Measurements from ENCODE around the gene SSRP1. TPM values are rescaled to one million over a fixed set of nuclear protein-coding genes. Genes with fewer than 3 reads are reported as not detected.
"Not testable (repeated sequence)": the region's sequence is repeated elsewhere in the genome, so short reads cannot be mapped to it uniquely, and the experiment has no call there.

The SSRP1 gene
- polyA plus RNA-seq, 2 of the 4 experiments (the other 2 are of a cell fraction) = 288 to 357 TPM

DNA sequence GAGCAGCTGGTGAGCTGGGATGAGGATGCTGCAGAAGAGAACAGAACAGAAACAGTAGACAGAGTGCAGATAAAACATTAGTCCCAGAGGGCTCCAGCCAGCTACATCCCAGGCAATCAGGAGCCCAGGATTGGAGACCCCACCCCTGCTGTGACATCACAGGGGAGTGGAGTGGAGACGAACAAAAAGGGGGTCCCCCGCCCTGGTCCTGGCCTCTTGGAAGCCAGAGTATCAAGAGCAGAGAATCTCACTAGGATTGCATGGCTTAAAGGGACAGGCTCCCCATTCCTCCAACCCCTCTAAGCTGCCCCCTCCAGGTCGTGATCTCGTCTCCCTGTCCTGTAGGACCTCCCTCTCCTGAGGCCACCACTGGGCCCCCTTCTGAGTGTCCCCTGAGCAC is 2.5 kb upstream of the SSRP1 start, which contains the start of gene P2RX3:
TSS of gene P2RX3 (plus strand) at position 211 of the 400 bp plus-strand sequence. CDS start 199 bp downstream, outside the sequence.
- Histone ChIP-seq H3K4me1 (peaks cover 18% of the 10 kb centered on the region), H3K4me3 (no peak within 1 kb of the TSS), H3K27ac (no peak within 1 kb of the TSS), H3K4me2 (no peak within 1 kb of the TSS), H3K9me3 (no peaks in the 10 kb centered on the region)
- ATAC-seq (no peak), DNase-seq (ENCODE audit: low read depth in 1 of 2, low spot score in 1 of 2) (no peak), FAIRE-seq (no peak)
- TF ChIP-seq HOXA7 (CRISPR knock-in tag; IDR thresholded peaks at IDR 0.05) (no peak), CBX8 (IDR thresholded peaks at IDR 0.05) (no peak), GATA3 (IDR thresholded peaks at IDR 0.05; ENCODE audit: borderline replicate concordance) (no peak), HOXB5 (CRISPR knock-in tag; IDR thresholded peaks at IDR 0.05) (no peak), ZNF302 (CRISPR knock-in tag; IDR thresholded peaks at IDR 0.05) (no peak), HEYL (CRISPR knock-in tag; IDR thresholded peaks at IDR 0.05) (no peak), EHMT2 (IDR thresholded peaks at IDR 0.05; ENCODE audit: low read depth) (no peak), SMC3 (IDR thresholded peaks at IDR 0.05) (no peak), NR3C1 (IDR thresholded peaks at IDR 0.05) (no peak), ESRRA (IDR thresholded peaks at IDR 0.05; ENCODE audit: borderline replicate concordance, low read length) (no peak), RAD21 (conservative IDR thresholded peaks at IDR 0.05 in 1 of 2, IDR thresholded peaks at IDR 0.05 in 1 of 2) (no peak), MYC (IDR thresholded peaks at IDR 0.05; ENCODE audit: borderline replicate concordance, low read length) (no peak), RARB (CRISPR knock-in tag; IDR thresholded peaks at IDR 0.05) (no peak)
- TF ChIP-seq, protein P1, sequence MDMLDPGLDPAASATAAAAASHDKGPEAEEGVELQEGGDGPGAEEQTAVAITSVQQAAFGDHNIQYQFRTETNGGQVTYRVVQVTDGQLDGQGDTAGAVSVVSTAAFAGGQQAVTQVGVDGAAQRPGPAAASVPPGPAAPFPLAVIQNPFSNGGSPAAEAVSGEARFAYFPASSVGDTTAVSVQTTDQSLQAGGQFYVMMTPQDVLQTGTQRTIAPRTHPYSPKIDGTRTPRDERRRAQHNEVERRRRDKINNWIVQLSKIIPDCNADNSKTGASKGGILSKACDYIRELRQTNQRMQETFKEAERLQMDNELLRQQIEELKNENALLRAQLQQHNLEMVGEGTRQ (IDR thresholded peaks at IDR 0.05) = no peak
- TF ChIP-seq, protein P2, sequence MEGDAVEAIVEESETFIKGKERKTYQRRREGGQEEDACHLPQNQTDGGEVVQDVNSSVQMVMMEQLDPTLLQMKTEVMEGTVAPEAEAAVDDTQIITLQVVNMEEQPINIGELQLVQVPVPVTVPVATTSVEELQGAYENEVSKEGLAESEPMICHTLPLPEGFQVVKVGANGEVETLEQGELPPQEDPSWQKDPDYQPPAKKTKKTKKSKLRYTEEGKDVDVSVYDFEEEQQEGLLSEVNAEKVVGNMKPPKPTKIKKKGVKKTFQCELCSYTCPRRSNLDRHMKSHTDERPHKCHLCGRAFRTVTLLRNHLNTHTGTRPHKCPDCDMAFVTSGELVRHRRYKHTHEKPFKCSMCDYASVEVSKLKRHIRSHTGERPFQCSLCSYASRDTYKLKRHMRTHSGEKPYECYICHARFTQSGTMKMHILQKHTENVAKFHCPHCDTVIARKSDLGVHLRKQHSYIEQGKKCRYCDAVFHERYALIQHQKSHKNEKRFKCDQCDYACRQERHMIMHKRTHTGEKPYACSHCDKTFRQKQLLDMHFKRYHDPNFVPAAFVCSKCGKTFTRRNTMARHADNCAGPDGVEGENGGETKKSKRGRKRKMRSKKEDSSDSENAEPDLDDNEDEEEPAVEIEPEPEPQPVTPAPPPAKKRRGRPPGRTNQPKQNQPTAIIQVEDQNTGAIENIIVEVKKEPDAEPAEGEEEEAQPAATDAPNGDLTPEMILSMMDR (IDR thresholded peaks at IDR 0.05) = no peak
- TF ChIP-seq, protein P3, sequence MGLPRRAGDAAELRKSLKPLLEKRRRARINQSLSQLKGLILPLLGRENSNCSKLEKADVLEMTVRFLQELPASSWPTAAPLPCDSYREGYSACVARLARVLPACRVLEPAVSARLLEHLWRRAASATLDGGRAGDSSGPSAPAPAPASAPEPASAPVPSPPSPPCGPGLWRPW (IDR thresholded peaks at IDR 0.05) = no peak
- TF ChIP-seq, protein P4, sequence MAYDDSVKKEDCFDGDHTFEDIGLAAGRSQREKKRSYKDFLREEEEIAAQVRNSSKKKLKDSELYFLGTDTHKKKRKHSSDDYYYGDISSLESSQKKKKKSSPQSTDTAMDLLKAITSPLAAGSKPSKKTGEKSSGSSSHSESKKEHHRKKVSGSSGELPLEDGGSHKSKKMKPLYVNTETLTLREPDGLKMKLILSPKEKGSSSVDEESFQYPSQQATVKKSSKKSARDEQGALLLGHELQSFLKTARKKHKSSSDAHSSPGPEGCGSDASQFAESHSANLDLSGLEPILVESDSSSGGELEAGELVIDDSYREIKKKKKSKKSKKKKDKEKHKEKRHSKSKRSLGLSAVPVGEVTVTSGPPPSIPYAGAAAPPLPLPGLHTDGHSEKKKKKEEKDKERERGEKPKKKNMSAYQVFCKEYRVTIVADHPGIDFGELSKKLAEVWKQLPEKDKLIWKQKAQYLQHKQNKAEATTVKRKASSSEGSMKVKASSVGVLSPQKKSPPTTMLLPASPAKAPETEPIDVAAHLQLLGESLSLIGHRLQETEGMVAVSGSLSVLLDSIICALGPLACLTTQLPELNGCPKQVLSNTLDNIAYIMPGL (CRISPR knock-in tag; IDR thresholded peaks at IDR 0.05; ENCODE audit: borderline replicate concordance) = no peak
- TF ChIP-seq, protein P5, sequence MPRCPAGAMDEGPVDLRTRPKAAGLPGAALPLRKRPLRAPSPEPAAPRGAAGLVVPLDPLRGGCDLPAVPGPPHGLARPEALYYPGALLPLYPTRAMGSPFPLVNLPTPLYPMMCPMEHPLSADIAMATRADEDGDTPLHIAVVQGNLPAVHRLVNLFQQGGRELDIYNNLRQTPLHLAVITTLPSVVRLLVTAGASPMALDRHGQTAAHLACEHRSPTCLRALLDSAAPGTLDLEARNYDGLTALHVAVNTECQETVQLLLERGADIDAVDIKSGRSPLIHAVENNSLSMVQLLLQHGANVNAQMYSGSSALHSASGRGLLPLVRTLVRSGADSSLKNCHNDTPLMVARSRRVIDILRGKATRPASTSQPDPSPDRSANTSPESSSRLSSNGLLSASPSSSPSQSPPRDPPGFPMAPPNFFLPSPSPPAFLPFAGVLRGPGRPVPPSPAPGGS (IDR thresholded peaks at IDR 0.05) = no peak
- POLR2A ChIA-PET = no interaction called here
- CTCF ChIA-PET = interaction anchor here (0.7 to 2.5 kb wide), 13 partner anchors 8 to 230 kb away, joined by 3 to 16 read pairs (median 3); partner anchors contain the start of gene UBE2L6
- 17% methylated on average over 4 of the region's 4 CpGs for WGBS (ENCODE audit: missing lambda C conversion rate)

DNA sequence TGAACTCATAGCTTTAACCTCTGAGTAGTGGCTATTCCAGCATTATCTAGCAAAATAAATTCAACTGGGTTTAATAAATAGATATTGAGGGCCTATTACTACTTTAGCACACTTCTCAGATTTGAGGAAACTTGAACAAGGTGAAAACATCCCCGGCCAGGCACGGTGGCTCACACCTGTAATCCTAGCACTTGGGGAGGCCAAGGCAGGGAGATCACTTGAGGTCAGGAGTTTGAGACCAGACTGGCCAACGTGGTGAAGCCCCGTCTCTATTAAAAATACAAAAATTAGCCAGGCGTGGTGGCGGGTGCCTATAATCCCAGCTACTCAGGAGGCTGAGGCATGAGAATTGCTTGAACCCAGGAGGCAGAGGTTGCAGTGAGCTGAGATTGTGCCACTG is 1.2 kb upstream of the SSRP1 start:
- H3K4me2 ChIP-seq; ATAC-seq; DNase-seq (ENCODE audit: low read depth in 1 of 2, low spot score in 1 of 2); H3K4me3 ChIP-seq; H3K9me3 ChIP-seq; FAIRE-seq: not testable (repeated sequence)
- CTCF ChIA-PET = interaction anchor here (2.5 kb wide), 1 partner anchor 9 kb away, joined by 10 read pairs; no protein-coding TSS in a partner anchor
- 91% methylated on average over 6 of the region's 6 CpGs for WGBS (ENCODE audit: missing lambda C conversion rate)
- Histone ChIP-seq H3K27ac (peak overlapping the region in 1 of 2 experiments; percentile 99; a peak in 2 of 6 replicates), H3K4me1 (peaks cover 18% of the 10 kb centered on the region)
- POLR2A ChIA-PET = interaction anchor here (0.6 to 1.9 kb wide), 2 partner anchors 15 to 495 kb away, joined by 4 to 13 read pairs; no protein-coding TSS in a partner anchor

All from A549 (cell line).